ENCODE results near the gene GGPS1. TPM values are rescaled to one million over a fixed set of nuclear protein-coding genes. Genes with fewer than 3 reads are reported as not detected.
"Not testable (repeated sequence)": the region's sequence is repeated elsewhere in the genome, so short reads cannot be mapped to it uniquely, and the experiment has no call there.

GGPS1 gene
- total RNA-seq, 4 donors from 2014 or later = 18.9 to 26.5 (median 21.4) TPM

GRCh38 chr1:235304549-235305451 is 23.6 kb upstream of the GGPS1 start:
- WGBS = 54% methylated on average over 6 of the region's 6 CpGs
- H3K27ac ChIP-seq = peak overlapping the region; percentile 15
- peaks cover 23% of the 10 kb centered on the region for H3K4me1 ChIP-seq
- no peaks in the 10 kb centered on the region for H3K9me3 ChIP-seq
- TF ChIP-seq POLR2AphosphoS5 (IDR thresholded peaks at IDR 0.05) (no peak), POLR2A (IDR thresholded peaks at IDR 0.05) (no peak), CTCF (IDR thresholded peaks at IDR 0.05) (no peak), EP300 (IDR thresholded peaks at IDR 0.05) (no peak)
- no peak overlapping the region for H3K4me3 ChIP-seq
- H3K27me3 ChIP-seq = no peaks in the 10 kb centered on the region
- no peak for DNase-seq (ENCODE audit: low spot score in 2 of 2)
- no peaks in the 10 kb centered on the region for H3K36me3 ChIP-seq

- WGBS = 83% methylated on average over 7 of the region's 7 CpGs
- H3K4me1 ChIP-seq = peaks cover 29% of the 10 kb centered on the region
Observed at GRCh38 chr1:235307158-235308124, 20.9 kb upstream of the GGPS1 start.

GRCh38 chr1:235309206-235309605 is 19.2 kb upstream of the GGPS1 start:
- H3K9me3 ChIP-seq; H3K27me3 ChIP-seq; H3K4me3 ChIP-seq; DNase-seq (ENCODE audit: low spot score in 2 of 2); H3K36me3 ChIP-seq; H3K27ac ChIP-seq: not testable (repeated sequence)
- 100% methylated on average over 1 of the region's 32 CpGs for WGBS
- H3K4me1 ChIP-seq = peaks cover 44% of the 10 kb centered on the region

More at GRCh38 chr1:235307158-235308124, 20.9 kb upstream of the GGPS1 start:
- Histone ChIP-seq H3K36me3 (no peaks in the 10 kb centered on the region), H3K27me3 (no peaks in the 10 kb centered on the region), H3K27ac (no peak overlapping the region), H3K9me3 (no peaks in the 10 kb centered on the region), H3K4me3 (no peak overlapping the region)
- no peak for TF ChIP-seq POLR2A (IDR thresholded peaks at IDR 0.05)
- no peak for TF ChIP-seq POLR2AphosphoS5 (IDR thresholded peaks at IDR 0.05)
- TF ChIP-seq EP300 (IDR thresholded peaks at IDR 0.05) = no peak
- TF ChIP-seq CTCF (IDR thresholded peaks at IDR 0.05) = no peak
- no peak for DNase-seq (ENCODE audit: low spot score in 2 of 2)

GRCh38 chr1:235313262-235313661 is 15.1 kb upstream of the GGPS1 start:
- Histone ChIP-seq H3K4me1 (peaks cover 42% of the 10 kb centered on the region), H3K27ac (no peak overlapping the region)
- WGBS = 50% methylated on average over 6 of the region's 6 CpGs

GRCh38 chr1:235313931-235314678 is 14.3 kb upstream of the GGPS1 start:
- H3K4me1 ChIP-seq = peaks cover 42% of the 10 kb centered on the region
- no peak overlapping the region for H3K4me3 ChIP-seq

More at GRCh38 chr1:235313262-235313661, 15.1 kb upstream of the GGPS1 start:
- Histone ChIP-seq H3K27me3 (no peaks in the 10 kb centered on the region), H3K4me3 (no peak overlapping the region), H3K36me3 (peaks cover 1% of the 10 kb centered on the region), H3K9me3 (no peaks in the 10 kb centered on the region)
- TF ChIP-seq POLR2A (IDR thresholded peaks at IDR 0.05) = no peak
- no peak for TF ChIP-seq EP300 (IDR thresholded peaks at IDR 0.05)
- no peak for DNase-seq (ENCODE audit: low spot score in 2 of 2)

More at GRCh38 chr1:235313931-235314678, 14.3 kb upstream of the GGPS1 start:
- TF ChIP-seq POLR2A (IDR thresholded peaks at IDR 0.05) (no peak), POLR2AphosphoS5 (IDR thresholded peaks at IDR 0.05) (no peak), EP300 (IDR thresholded peaks at IDR 0.05) (no peak), CTCF (IDR thresholded peaks at IDR 0.05) (no peak)
- Histone ChIP-seq H3K27ac (no peak overlapping the region), H3K36me3 (peaks cover 10% of the 10 kb centered on the region), H3K9me3 (no peaks in the 10 kb centered on the region), H3K27me3 (no peaks in the 10 kb centered on the region)
- 35% methylated on average over 4 of the region's 4 CpGs for WGBS
- no peak for DNase-seq (ENCODE audit: low spot score in 2 of 2)
